GM12892 (cell line): ENCODE measurements around the gene NECAP2.
"Not testable (repeated sequence)": the region's sequence is repeated elsewhere in the genome, so short reads cannot be mapped to it uniquely, and the experiment has no call there.

Experiments used
- DNase-seq: peaks from one replicate; pipeline ENCODE4 v3.0.0; 2011; ENCODE audit not compliant: insufficient read length
- FAIRE-seq: peaks from 2 replicates; lab custom pipeline; 2011; peaks lifted over from hg19 to GRCh38; lab: Jason Lieb, UNC
- POLR2A ChIP-seq: IDR thresholded peaks from 2 replicates; pipeline ENCODE4 v1.6.1; 2011; ENCODE audit warnings: low read depth, low read length, control low read depth
- POLR2AphosphoS5 ChIP-seq: IDR thresholded peaks from 2 replicates; pipeline ENCODE4 v1.6.1; 2011; ENCODE audit warnings: low read depth, low read length, control low read depth
- TAF1 ChIP-seq: IDR thresholded peaks from 2 replicates; pipeline ENCODE4 v1.6.1; 2011; ENCODE audit warnings: low read depth, mild to moderate bottlenecking, control low read depth, low read length, borderline replicate concordance

Gene NECAP2

GRCh38 chr1:16478091-16478490 lies 37.6 kb downstream of the NECAP2 start:
- FAIRE-seq (no peak), DNase-seq (no peak)
- TF ChIP-seq POLR2A (no peak), TAF1 (no peak), POLR2AphosphoS5 (no peak)

- not testable (repeated sequence) for DNase-seq, FAIRE-seq
Observed at GRCh38 chr1:16483146-16483545, 42.6 kb downstream of the NECAP2 start.

GRCh38 chr1:16483639-16484500 lies 43.3 kb downstream of the NECAP2 start:
- not testable (repeated sequence) for DNase-seq, FAIRE-seq

GRCh38 chr1:16484501-16484835 lies 43.9 kb downstream of the NECAP2 start:
- no peak for FAIRE-seq
- no peak for DNase-seq
- TF ChIP-seq TAF1, result no peak
- no peak for TF ChIP-seq POLR2AphosphoS5
- no peak for TF ChIP-seq POLR2A

GRCh38 chr1:16484931-16485330 lies 44.4 kb downstream of the NECAP2 start:
- TF ChIP-seq POLR2AphosphoS5, result no peak
- TF ChIP-seq POLR2A, result no peak
- TF ChIP-seq TAF1, result no peak
- FAIRE-seq, result no peak
- DNase-seq, result no peak

- FAIRE-seq, DNase-seq: not testable (repeated sequence)
Observed at GRCh38 chr1:16486316-16486715, 45.8 kb downstream of the NECAP2 start.

- DNase-seq, FAIRE-seq: not testable (repeated sequence)
Observed at GRCh38 chr1:16487011-16487410, 46.5 kb downstream of the NECAP2 start.

- DNase-seq, FAIRE-seq: not testable (repeated sequence)
Observed at GRCh38 chr1:16489195-16489880, 48.8 kb downstream of the NECAP2 start.

- FAIRE-seq (no peak), DNase-seq (no peak)
- TF ChIP-seq TAF1 (no peak), POLR2AphosphoS5 (no peak), POLR2A (no peak)
Observed at GRCh38 chr1:16491056-16491675, 50.6 kb downstream of the NECAP2 start.

- not testable (repeated sequence) for FAIRE-seq, DNase-seq
Observed at GRCh38 chr1:16492937-16493336, 52.4 kb downstream of the NECAP2 start.

GRCh38 chr1:16493731-16494130 lies 53.2 kb downstream of the NECAP2 start:
- not testable (repeated sequence) for FAIRE-seq, DNase-seq

- not testable (repeated sequence) for DNase-seq, FAIRE-seq
Observed at GRCh38 chr1:16497474-16497904, 57.0 kb downstream of the NECAP2 start.

GRCh38 chr1:16498047-16498446 lies 57.5 kb downstream of the NECAP2 start:
- DNase-seq, result not testable (repeated sequence)

More at GRCh38 chr1:16498047-16498446, 57.5 kb downstream of the NECAP2 start:
- FAIRE-seq, result not testable (repeated sequence)
